ENCODE measurements around the gene SAFB.

SAFB gene

DNA sequence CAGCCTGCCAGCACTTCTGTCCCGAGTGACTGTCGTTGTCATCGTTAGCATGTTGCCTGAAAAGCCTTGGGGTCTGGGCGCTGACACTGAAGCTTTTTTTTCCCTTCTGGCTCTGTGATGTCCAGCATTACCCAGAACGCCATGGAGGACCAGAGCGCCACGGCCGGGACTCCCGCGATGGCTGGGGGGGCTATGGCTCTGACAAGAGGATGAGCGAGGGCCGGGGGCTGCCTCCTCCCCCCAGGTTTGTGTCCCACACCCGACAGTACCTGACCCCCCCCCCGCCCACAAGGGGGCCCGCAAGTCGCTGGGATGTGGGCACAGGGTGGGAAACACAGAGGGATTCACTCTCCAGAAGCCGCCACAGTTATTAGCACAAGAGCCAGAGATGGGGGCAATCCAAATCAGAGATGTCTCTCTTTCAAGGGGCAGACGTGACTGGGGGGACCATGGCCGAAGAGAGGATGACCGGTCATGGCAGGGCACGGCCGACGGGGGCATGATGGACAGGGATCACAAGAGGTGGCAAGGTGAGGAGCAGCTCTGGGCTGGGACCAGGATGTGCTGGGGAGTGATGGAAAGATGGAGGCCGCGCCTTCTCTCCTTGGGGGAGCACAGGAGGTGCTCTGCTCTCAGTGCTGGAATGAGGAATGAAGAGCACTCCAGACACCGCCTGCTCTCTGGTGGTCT lies 44.2 kb downstream of the SAFB start:
- no peak for DNase-seq (ENCODE audit: low read depth in 2 of 2)

DNA sequence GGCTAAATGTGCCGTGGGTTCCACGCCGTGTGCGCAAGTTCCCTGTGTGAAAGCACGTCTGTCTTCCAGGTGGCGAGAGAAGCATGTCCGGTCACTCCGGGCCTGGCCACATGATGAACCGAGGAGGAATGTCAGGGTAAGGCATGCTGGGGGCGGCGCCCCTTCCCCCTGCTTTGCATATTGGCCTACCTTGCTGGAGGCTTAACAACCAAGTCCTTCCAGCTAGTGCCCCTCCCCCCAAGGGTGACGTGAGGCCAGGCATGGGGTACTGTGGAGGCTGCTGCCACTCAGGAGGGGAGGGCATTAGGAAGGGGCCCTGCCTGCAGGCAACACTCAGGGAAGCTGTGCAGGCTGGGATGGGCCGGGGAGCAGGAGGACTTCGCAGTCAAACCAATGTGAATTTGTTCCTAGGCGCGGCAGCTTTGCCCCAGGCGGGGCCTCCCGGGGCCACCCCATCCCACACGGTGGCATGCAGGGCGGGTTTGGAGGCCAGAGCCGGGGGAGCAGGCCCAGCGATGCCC lies 44.9 kb downstream of the SAFB start:
- DNase-seq (ENCODE audit: low read depth in 2 of 2): no peak

GRCh38 chr19:5669212-5669611 lies 46.3 kb downstream of the SAFB start:
- DNase-seq (ENCODE audit: low read depth in 2 of 2): no peak

- DNase-seq (ENCODE audit: low read depth in 2 of 2): no peak
Measured at GRCh38 chr19:5671600-5671999, 48.7 kb downstream of the SAFB start.

DNA sequence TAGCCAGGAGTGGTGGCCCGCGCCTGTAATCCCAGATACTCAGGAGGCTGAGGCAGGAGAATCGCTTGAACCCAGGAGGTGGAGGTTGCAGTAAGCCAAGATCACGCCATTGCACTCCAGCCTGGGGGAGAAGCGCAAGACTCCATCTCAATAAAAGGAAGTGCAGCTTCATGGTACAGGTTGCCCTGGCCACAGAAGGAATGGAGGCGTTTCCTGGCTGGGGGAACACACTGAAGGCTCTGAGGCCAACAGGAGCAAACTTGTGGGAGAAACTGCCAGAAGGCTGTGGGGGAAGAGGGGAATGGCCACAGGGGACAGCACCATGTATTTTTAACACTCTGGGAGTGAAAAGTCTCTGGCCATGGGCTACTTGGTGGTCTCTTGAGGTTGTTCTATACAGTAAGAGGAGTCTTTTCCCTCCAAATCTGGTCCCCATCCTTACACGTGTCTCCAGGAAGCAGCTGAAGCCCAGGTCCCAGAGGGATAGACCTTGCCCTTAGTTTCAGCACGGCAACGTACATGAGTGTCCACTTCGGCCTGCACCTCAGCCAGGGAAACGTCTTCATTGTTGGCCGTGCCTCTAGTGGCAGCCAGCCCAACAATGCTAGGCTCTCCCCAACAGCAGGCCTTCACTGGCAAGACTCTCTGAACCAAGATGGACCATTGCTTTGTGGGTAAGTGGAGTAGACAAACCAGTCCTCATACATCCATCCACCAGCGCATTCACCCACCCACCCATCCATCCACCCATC lies 50.0 kb downstream of the SAFB start:
- DNase-seq (ENCODE audit: low read depth in 2 of 2): no peak

DNA sequence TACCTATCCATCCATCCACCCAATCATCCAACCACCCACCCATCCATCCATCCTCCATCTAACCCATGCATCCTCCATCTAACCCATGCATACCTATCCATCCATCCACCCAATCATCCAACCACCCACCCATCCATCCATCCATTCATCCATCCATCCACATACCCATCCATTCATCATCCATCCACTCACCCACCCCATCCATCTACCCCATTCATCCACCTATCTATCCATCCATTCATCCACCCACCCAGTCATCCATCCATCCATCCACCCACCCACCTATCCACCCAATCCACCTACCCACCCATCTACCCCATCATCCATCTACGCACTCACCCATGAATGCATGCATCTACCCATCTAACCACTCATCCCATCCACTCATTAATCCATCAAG lies 50.9 kb downstream of the SAFB start:
- no peak for DNase-seq (ENCODE audit: low read depth in 2 of 2)

DNA sequence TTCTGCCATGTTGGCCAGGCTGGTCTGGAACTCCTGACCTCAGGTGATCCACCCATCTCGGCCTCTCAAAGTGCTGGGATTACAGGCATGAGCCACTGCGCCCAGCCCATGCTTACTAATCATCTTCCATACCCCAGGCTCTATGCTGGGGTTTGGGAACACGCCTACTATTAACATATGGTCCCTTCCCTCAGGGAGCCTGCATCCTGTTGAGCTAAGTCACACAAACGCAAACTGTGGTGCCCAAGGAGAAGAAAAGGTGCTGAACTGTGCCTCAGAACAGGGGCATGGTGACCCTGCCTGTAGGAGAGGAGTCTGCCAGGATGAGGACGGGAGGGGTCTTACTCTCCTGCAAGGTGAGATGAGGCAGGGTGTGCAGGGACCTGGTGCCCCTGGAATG lies 51.8 kb downstream of the SAFB start:
- DNase-seq (ENCODE audit: low read depth in 2 of 2): no peak

DNA sequence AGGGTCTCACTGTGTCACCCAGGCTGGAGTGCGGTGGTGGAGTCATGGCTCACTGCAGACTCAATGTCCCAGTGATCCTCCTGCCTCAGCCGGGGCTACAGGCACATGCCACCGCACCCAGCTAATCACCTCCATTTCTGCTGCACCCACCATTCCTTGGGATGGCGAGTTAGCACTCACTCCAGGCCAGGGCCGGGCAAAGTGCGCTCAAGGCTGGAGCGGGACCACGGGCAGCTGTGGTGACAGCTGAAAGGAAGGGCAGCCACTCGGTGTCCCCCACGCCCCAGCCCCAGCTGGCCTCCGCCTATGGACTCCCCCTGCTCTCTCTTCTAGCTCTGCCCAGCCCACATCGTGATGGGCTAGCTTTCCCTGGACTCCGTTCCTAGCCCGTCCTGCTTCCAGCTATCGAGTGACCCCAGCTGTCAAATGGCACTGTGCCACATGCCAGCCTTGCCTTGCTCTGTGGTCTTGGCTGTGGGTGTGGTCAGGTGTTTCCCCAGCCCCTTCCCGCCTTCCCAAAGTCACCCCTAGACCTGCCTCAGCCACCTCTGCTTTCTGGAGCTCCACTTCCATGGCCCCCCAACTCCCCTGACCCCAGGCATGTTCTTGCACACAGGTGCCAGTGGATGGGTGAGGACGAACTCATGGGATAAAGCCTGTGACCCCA lies 53.4 kb downstream of the SAFB start:
- DNase-seq (ENCODE audit: low read depth in 2 of 2): no peak

DNA sequence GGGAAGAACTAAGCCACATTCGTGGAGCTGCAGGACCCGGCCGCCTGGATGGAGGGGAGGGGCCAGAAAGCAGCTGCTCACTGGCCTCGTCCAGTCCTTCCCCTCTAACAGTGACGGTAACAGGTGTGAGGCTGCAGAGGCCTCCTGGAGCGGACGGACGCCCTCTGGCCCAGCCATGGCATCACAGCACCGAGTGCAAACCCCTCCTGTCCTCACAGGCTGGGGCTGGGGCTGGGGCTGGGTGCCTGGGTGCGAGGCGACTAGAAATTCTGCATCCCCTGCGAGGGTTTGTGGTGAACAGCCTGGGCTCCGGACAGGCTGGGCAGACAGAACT lies 53.9 kb downstream of the SAFB start:
- DNase-seq (ENCODE audit: low read depth in 2 of 2): no peak

DNA sequence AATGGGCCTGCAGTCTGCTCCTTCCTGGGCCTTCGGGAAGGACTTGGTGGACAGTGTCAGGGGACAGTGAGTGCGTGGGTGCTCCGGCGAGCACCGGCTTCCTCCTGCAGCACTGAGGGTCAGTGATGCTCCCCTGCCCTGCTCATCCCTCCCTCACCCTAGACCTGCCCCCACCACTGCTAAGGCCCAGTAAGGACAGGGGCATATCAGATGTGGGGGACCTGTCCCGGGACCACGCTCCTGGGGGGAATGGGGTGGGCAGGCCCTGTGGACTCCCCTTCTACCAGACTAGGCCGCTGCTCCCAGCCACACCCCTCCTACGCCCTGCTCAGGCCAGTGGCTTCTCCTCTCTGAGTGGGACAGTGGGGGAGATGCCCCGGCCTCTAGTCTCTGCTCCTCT lies 54.3 kb downstream of the SAFB start:
- DNase-seq (ENCODE audit: low read depth in 2 of 2): no peak

GRCh38 chr19:5677580-5677979 lies 54.7 kb downstream of the SAFB start:
- DNase-seq (ENCODE audit: low read depth in 2 of 2): no peak

GRCh38 chr19:5678071-5678718 lies 55.3 kb downstream of the SAFB start:
- no peak for DNase-seq (ENCODE audit: low read depth in 2 of 2)

DNA sequence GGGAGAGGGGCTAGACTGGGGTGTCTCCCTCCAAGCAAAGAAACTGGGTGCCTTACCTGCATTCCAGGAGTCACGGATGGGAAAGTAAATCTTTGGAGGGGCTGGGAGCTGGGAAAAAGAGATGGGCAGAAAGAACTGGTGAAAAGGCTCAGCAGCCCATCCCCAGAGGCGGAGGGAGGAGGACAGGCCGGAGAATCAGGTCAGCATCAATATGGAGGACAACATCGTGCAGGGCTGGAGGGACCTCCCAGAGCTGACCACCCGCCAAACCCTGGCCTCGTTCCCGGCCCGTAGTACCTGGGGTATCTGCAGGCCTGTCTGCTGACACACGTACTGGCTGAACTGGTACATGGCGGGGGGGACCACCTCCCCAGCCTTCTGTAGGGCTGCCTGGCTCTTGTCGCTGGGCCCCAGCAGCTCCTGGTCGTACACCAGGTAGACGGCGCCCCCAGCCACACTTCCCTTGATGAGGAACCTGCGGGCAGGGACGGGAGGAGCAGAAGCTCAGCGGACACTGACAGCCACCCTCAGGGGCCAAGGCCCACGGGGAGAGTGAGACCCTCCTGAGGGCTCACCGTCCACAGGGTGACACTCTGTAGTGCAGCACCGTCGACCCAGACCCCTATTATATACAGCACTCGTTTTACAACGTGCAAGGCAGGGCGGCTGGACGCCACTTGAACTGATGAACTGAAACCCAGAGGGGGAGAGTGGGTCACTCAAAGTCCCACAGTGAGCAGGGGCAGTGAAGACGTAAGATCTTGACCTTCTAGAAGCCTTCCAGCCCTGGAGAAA lies 56.6 kb downstream of the SAFB start:
- DNase-seq (ENCODE audit: low read depth in 2 of 2): no peak

DNA sequence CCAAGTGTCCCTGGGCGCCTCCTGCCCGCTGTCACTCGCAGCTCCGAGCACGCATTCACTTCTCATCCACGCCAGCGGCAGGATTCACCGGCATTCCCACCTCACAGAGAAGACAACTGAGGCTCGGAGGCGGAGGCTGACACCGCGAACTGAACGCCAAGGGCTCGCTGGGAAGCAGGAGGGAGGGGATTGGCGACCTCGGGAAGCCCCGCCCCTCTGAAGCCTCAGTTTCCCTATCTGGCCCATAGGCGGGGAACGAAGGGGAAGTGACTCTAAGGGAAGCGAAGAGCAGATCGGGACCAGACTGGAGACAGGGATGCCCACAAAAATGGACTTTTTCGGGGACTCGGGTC lies 57.2 kb downstream of the SAFB start:
- no peak for DNase-seq (ENCODE audit: low read depth in 2 of 2)

DNA sequence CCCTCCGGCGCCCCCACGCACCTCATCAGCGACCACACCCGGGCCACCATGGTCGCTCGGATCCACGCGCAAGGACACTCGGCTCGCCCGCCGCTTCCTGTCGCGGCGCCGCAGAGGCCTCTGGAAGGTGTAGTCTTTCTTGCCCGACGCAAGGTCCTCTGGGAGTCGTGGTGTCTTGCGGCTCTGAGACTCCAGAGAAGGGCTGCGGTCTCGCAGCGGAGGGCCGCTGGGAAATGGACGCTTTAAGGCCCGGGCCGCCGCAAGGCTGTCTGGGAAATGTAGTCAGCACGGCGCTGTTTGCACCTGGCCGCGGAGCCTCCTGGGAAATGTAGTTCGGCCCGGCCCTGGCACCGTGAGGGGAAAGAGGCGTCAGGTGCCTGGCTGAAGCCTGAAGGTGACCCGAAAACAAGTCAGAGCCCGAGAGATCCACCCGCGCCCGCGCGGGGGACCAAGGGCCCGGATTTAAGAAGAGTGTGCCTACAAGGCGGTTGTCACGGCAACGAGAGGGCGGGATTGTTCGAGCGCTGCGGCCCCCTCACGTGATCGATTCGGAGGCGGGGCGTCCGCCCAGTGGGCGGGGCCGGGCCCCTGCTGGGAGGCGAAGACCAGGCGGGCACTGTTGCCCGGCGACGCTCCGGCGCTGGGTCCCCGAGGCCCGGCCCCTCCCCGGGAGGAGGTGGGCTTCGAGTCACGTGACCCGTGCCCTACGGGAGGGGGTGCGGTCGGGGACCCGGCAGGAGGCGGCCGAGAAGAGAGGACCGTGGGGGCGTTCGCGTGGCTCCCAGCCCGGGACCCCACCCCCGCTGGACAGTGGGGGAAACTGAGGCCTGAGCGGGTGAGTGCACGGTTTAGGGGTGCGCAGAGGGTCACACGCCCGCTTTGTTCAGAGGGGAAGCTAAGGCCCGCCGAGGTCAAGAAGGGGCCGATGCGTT lies 57.8 kb downstream of the SAFB start, which contains the start of the genes HSD11B1L and MICOS13:
Gene HSD11B1L, plus strand, starts transcription at position 591 of the 932 bp plus-strand sequence. CDS start 3,806 bp downstream, outside the sequence.
Gene MICOS13, minus strand, starts transcription at position 80 of the 932 bp plus-strand sequence. Its CDS starts 30 bp downstream, at position 50.
- DNase-seq (ENCODE audit: low read depth in 2 of 2): peak; percentile 96 to 97

GRCh38 chr19:5681391-5682106 lies 58.7 kb downstream of the SAFB start:
- no peak for DNase-seq (ENCODE audit: low read depth in 2 of 2)

DNA sequence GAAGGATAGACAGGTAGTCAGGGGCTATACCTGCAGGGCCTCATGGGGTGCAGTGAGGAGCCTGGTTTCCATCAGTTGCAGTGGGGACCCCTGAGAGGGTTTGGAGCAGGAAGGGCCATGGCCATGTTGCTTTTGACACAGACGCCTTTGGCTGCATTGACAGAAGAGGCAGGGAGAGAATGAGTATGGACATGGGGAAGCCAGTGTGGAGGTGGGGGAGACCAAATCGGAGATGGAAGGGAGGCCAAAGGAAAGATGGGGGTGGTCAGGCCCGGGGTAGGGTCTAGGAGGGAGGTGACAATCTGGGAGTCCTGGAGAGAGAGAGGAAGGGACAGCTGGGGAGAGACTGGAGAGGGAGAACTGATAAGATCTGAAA lies 59.2 kb downstream of the SAFB start:
- no peak for DNase-seq (ENCODE audit: low read depth in 2 of 2)

DNA sequence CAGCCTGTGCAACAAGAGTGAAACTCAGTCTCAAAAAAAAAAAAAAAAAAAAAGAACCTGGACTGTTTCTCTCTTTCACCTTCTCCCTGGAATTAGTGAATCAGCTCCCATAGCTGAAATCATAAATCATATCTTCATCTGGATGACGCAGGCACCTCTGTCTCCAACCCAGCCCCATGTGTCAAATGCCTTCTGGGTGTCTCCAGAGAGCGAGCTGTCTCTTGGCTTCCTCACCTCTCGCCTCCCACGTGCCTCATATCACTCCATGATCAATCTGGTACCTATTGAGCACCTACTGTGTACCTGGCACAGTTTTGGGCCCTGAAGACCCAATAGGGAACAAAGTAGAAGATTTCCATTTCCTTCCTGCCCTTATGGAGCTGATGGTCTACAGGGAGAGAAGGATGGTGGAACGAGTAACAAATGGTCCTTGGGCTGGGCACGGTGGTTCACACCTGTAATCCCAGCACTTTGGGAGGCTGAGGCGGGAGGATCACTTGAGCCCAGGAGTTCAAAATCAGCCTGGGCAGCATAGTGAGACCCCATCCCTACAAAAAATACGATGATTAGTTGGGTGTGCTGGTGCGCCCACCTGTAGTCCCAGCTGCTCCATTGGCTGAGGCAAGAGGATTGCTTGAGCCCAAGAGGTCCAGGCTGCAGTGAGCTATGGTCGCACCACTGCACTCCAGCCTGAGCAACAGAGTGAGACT lies 60.4 kb downstream of the SAFB start:
- no peak for DNase-seq (ENCODE audit: low read depth in 2 of 2)
